Measurements from ENCODE around the gene PEA15. TPM values are rescaled to one million over a fixed set of nuclear protein-coding genes. Genes with fewer than 3 reads are reported as not detected.

Gene PEA15
- total and polyA plus RNA-seq, 4 donors, result 8.1 to 44.5 (median 11.1) TPM

DNA sequence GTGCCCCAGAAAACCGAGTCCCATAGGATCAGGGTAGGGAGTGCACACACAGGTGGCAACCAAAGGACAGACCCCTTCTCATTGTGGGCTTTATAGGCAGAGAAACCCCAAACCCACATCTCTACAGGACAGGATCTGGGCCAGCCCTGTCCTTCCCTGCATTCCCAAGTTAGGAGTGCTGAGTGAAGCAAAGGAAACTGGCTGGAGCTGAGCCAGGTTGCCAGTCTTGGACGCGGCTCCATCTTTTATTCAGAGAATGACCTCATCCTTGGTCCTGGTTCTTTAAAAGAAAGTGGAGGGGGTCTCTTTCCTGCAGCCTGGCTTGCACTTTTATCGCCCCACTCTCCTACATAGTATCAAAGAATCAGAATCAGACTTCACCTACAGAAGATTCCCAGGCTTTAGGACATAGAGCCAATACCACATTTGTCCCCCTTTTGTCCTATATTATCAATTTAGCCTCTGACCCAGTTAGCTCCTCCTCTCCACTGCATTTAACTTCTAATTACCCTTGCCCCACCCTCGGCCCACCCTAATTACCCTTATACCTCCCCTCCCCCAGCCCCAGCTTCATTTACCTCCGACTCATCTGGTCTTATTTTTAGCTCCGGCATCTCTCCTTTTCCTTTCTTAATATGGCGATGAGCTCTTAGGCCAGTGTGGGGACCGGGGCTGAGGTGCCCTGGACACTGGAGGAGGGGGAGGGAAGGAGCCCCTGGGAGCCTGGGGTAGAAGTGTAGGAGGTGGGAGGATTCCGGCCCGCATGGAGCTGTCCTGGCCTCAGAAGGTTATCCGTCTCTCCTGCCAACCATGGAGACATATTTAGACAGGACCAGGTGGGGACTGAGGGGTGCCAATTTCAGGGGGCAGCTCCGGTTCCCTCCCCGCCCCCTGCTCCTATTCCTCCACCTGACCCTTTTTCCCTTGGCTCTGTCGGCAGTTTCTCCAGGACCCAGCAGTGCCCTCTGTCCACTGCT, 15.2 kb upstream of the PEA15 start, which contains the start of gene CASQ1:
CASQ1 (plus strand) TSS at position 927 of the 977 bp plus-strand sequence. CDS start 177 bp downstream, outside the sequence.
- H3K27ac ChIP-seq (ENCODE audit: low read depth in 1 of 2, low read length in 2 of 2), result no peak within 1 kb of the TSS
- peaks cover 2 to 7% (median 5%) of the 10 kb centered on the region in 4 donors for H3K4me1 ChIP-seq (ENCODE audit: control insufficient read depth in 4 of 4, insufficient read depth in 4 of 4, low read length in 3 of 4)
- H3K36me3 ChIP-seq (ENCODE audit: control insufficient read depth in 4 of 4, insufficient read depth in 3 of 4, low read depth in 1 of 4, low read length in 3 of 4), result no peaks in the 10 kb centered on the region
- WGBS, result 77% methylated on average over 15 of the region's 15 CpGs
- no peaks in the 10 kb centered on the region for H3K27me3 ChIP-seq (ENCODE audit: control insufficient read depth in 4 of 4, insufficient read depth in 4 of 4, low read length in 3 of 4)
- H3K9ac ChIP-seq (ENCODE audit: low read depth in 1 of 2, low read length in 2 of 2), result no peak within 1 kb of the TSS
- no peaks in the 10 kb centered on the region for H3K9me3 ChIP-seq (ENCODE audit: control insufficient read depth in 4 of 4, low read length in 3 of 4)
- DNase-seq (ENCODE audit: low spot score), result no peak
- no peak for TF ChIP-seq SP1 (IDR thresholded peaks at IDR 0.05)
- TF ChIP-seq NR2F2 (IDR thresholded peaks at IDR 0.05), result no peak
- TF ChIP-seq FOXA2 (IDR thresholded peaks at IDR 0.05), result no peak
- TF ChIP-seq RXRA (IDR thresholded peaks at IDR 0.05), result no peak
- no peak for TF ChIP-seq FOXA1 (IDR thresholded peaks at IDR 0.05)
- TF ChIP-seq JUND (IDR thresholded peaks at IDR 0.05), result no peak
- no peak for TF ChIP-seq RAD21 (IDR thresholded peaks at IDR 0.05)
- no peak for TF ChIP-seq GABPA (IDR thresholded peaks at IDR 0.05 in 1 of 2, conservative IDR thresholded peaks at IDR 0.05 in 1 of 2)
- TF ChIP-seq EGR1 (IDR thresholded peaks at IDR 0.05; ENCODE audit: low read depth in 2 of 2), result no peak
- TF ChIP-seq HNF4G (IDR thresholded peaks at IDR 0.05), result no peak
- no peak for TF ChIP-seq YY1 (IDR thresholded peaks at IDR 0.05)
- TF ChIP-seq TAF1 (conservative IDR thresholded peaks at IDR 0.05), result no peak
- no peak within 1 kb of the TSS for H3K4me3 ChIP-seq (ENCODE audit: low read depth in 1 of 3, low read length in 3 of 3)

DNA sequence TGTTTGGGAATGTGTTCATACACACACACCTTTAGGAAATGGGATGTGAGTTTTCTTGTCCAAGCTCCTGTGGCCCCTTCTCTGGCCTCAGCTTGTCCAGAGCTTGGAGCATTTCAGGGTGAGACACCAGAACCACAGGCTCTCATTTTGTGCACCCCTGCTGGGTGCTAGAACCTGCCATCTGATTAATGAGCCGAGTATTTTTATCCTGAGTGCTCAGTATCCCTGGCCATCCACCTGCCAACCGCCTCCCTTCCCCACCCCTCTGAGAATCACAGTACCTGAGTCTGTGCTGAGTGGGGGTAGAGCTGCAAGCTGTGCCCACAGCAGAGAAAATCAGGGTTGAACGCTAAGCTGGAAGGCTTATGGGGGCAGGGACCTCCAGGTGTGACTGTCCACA, 13.4 kb upstream of the PEA15 start:
- no peak overlapping the region for H3K27ac ChIP-seq (ENCODE audit: low read depth in 1 of 2, low read length in 2 of 2)
- TF ChIP-seq GABPA (IDR thresholded peaks at IDR 0.05 in 1 of 2, conservative IDR thresholded peaks at IDR 0.05 in 1 of 2) (no peak), FOXA2 (IDR thresholded peaks at IDR 0.05) (no peak), NR2F2 (IDR thresholded peaks at IDR 0.05) (no peak), ATF3 (IDR thresholded peaks at IDR 0.05) (no peak), HNF4A (conservative IDR thresholded peaks at IDR 0.05) (no peak), HNF4G (IDR thresholded peaks at IDR 0.05) (no peak), ZBTB33 (IDR thresholded peaks at IDR 0.05) (no peak), YY1 (IDR thresholded peaks at IDR 0.05) (no peak), JUND (IDR thresholded peaks at IDR 0.05) (no peak), RXRA (IDR thresholded peaks at IDR 0.05) (no peak), SP1 (IDR thresholded peaks at IDR 0.05) (no peak), RAD21 (IDR thresholded peaks at IDR 0.05) (no peak)
- TF ChIP-seq, protein P1, sequence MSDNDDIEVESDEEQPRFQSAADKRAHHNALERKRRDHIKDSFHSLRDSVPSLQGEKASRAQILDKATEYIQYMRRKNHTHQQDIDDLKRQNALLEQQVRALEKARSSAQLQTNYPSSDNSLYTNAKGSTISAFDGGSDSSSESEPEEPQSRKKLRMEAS (IDR thresholded peaks at IDR 0.05), result no peak
- TF ChIP-seq, protein P2, sequence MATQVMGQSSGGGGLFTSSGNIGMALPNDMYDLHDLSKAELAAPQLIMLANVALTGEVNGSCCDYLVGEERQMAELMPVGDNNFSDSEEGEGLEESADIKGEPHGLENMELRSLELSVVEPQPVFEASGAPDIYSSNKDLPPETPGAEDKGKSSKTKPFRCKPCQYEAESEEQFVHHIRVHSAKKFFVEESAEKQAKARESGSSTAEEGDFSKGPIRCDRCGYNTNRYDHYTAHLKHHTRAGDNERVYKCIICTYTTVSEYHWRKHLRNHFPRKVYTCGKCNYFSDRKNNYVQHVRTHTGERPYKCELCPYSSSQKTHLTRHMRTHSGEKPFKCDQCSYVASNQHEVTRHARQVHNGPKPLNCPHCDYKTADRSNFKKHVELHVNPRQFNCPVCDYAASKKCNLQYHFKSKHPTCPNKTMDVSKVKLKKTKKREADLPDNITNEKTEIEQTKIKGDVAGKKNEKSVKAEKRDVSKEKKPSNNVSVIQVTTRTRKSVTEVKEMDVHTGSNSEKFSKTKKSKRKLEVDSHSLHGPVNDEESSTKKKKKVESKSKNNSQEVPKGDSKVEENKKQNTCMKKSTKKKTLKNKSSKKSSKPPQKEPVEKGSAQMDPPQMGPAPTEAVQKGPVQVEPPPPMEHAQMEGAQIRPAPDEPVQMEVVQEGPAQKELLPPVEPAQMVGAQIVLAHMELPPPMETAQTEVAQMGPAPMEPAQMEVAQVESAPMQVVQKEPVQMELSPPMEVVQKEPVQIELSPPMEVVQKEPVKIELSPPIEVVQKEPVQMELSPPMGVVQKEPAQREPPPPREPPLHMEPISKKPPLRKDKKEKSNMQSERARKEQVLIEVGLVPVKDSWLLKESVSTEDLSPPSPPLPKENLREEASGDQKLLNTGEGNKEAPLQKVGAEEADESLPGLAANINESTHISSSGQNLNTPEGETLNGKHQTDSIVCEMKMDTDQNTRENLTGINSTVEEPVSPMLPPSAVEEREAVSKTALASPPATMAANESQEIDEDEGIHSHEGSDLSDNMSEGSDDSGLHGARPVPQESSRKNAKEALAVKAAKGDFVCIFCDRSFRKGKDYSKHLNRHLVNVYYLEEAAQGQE (IDR thresholded peaks at IDR 0.05), result no peak
- TF ChIP-seq, protein P3, sequence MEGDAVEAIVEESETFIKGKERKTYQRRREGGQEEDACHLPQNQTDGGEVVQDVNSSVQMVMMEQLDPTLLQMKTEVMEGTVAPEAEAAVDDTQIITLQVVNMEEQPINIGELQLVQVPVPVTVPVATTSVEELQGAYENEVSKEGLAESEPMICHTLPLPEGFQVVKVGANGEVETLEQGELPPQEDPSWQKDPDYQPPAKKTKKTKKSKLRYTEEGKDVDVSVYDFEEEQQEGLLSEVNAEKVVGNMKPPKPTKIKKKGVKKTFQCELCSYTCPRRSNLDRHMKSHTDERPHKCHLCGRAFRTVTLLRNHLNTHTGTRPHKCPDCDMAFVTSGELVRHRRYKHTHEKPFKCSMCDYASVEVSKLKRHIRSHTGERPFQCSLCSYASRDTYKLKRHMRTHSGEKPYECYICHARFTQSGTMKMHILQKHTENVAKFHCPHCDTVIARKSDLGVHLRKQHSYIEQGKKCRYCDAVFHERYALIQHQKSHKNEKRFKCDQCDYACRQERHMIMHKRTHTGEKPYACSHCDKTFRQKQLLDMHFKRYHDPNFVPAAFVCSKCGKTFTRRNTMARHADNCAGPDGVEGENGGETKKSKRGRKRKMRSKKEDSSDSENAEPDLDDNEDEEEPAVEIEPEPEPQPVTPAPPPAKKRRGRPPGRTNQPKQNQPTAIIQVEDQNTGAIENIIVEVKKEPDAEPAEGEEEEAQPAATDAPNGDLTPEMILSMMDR (IDR thresholded peaks at IDR 0.05; ENCODE audit: low read depth, low read length, missing input control), result no peak
- no peaks in the 10 kb centered on the region for H3K36me3 ChIP-seq (ENCODE audit: control insufficient read depth in 4 of 4, insufficient read depth in 3 of 4, low read depth in 1 of 4, low read length in 3 of 4)
- no peak overlapping the region for H3K4me3 ChIP-seq (ENCODE audit: low read depth in 1 of 3, low read length in 3 of 3)
- H3K9me3 ChIP-seq (ENCODE audit: control insufficient read depth in 4 of 4, low read length in 3 of 4), result no peaks in the 10 kb centered on the region
- 82% methylated on average over 3 of the region's 3 CpGs for WGBS
- no peak overlapping the region for H3K9ac ChIP-seq (ENCODE audit: low read depth in 1 of 2, low read length in 2 of 2)
- peaks cover 2 to 7% (median 5%) of the 10 kb centered on the region in 4 donors for H3K4me1 ChIP-seq (ENCODE audit: control insufficient read depth in 4 of 4, insufficient read depth in 4 of 4, low read length in 3 of 4)
- no peak for DNase-seq (ENCODE audit: low spot score)
- no peaks in the 10 kb centered on the region for H3K27me3 ChIP-seq (ENCODE audit: control insufficient read depth in 4 of 4, insufficient read depth in 4 of 4, low read length in 3 of 4)
